SU-DHL-6 (cell line): Measurements from ENCODE around the gene PACSIN3.

Experiments used
- EZH2phosphoT487 ChIP-seq: fragments of 200-600 bp; sonication (generic), shearing (Covaris generic); conservative IDR thresholded peaks from 2 replicates; pipeline ENCODE4 v1.6.1; 2018; ENCODE audit warnings: mild to moderate bottlenecking, antibody characterized with exemption, low read length, moderate library complexity, mixed read lengths
- TF ChIP-seq, protein P1 (sequence below): fragments of 200-600 bp; sonication (generic); IDR thresholded peaks from one replicate; pipeline ENCODE4 v1.5.1; 2017; ENCODE audit warnings: antibody characterized with exemption, mild to moderate bottlenecking, low read length, moderate library complexity; ENCODE audit not compliant: insufficient read depth, poor library complexity, severe bottlenecking

DNA sequence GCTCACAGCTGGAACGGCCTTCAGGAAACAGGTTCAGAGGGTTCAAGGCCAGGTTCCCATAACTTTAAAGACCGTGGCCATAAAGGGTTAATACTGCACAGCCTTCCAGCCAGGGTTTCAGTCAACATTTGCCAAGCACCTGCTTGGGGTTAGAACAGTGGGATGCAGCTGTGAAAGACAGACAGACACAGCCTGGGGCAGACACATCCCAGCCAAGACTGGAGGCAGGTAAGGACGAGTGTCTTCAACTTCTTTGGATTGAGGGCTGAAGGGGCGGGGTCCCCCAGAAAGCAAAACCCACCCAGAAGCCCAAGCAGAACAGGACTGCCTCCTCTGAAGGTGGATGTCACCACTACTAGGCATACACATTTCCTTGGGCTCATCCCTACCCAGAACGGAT is 23.8 kb downstream of the PACSIN3 start:
- TF ChIP-seq, protein P1, sequence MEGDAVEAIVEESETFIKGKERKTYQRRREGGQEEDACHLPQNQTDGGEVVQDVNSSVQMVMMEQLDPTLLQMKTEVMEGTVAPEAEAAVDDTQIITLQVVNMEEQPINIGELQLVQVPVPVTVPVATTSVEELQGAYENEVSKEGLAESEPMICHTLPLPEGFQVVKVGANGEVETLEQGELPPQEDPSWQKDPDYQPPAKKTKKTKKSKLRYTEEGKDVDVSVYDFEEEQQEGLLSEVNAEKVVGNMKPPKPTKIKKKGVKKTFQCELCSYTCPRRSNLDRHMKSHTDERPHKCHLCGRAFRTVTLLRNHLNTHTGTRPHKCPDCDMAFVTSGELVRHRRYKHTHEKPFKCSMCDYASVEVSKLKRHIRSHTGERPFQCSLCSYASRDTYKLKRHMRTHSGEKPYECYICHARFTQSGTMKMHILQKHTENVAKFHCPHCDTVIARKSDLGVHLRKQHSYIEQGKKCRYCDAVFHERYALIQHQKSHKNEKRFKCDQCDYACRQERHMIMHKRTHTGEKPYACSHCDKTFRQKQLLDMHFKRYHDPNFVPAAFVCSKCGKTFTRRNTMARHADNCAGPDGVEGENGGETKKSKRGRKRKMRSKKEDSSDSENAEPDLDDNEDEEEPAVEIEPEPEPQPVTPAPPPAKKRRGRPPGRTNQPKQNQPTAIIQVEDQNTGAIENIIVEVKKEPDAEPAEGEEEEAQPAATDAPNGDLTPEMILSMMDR: no peak
- TF ChIP-seq EZH2phosphoT487: no peak
